ENCODE measurements around the gene TMEM121. TPM values are rescaled to one million over a fixed set of nuclear protein-coding genes. Genes with fewer than 3 reads are reported as not detected.

The TMEM121 gene
- total RNA-seq, 4 donors from 2014 or later: 3.5 to 5.6 (median 4.1) TPM

DNA sequence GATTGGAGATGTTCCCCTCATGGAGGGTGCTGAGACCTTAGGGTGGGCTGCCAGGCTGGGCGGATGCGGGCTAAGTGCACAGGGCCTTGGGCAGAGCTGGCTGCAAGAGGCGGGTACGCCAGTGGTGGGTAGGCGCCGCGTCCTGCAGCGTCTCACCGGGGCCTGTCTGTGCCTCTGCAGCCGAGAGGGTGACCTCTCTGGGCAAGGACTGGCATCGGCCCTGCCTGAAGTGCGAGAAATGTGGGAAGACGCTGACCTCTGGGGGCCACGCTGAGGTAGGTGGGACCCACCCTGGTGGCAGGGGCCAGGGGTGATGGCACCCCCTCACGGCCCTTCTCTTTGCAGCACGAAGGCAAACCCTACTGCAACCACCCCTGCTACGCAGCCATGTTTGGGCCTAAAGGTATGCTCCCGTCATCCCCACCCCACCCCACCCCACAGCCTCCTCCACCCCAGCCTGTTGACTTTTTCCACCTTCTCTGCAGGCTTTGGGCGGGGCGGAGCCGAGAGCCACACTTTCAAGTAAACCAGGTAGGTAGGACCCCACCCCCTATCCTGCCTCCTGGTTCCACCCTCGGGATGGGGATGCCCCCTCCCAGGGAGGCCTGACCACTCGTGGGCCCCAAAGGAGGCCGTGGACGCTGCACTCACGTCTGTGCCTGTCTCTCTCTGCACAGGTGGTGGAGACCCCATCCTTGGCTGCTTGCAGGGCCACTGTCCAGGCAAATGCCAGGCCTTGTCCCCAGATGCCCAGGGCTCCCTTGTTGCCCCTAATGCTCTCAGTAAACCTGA is 38.2 kb upstream of the TMEM121 start:
- DNase-seq (ENCODE audit: low spot score) (no peak), ATAC-seq (ENCODE audit: low FRiP score) (no peak)
- TF ChIP-seq, protein P1, sequence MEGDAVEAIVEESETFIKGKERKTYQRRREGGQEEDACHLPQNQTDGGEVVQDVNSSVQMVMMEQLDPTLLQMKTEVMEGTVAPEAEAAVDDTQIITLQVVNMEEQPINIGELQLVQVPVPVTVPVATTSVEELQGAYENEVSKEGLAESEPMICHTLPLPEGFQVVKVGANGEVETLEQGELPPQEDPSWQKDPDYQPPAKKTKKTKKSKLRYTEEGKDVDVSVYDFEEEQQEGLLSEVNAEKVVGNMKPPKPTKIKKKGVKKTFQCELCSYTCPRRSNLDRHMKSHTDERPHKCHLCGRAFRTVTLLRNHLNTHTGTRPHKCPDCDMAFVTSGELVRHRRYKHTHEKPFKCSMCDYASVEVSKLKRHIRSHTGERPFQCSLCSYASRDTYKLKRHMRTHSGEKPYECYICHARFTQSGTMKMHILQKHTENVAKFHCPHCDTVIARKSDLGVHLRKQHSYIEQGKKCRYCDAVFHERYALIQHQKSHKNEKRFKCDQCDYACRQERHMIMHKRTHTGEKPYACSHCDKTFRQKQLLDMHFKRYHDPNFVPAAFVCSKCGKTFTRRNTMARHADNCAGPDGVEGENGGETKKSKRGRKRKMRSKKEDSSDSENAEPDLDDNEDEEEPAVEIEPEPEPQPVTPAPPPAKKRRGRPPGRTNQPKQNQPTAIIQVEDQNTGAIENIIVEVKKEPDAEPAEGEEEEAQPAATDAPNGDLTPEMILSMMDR (IDR thresholded peaks at IDR 0.05): no peak

DNA sequence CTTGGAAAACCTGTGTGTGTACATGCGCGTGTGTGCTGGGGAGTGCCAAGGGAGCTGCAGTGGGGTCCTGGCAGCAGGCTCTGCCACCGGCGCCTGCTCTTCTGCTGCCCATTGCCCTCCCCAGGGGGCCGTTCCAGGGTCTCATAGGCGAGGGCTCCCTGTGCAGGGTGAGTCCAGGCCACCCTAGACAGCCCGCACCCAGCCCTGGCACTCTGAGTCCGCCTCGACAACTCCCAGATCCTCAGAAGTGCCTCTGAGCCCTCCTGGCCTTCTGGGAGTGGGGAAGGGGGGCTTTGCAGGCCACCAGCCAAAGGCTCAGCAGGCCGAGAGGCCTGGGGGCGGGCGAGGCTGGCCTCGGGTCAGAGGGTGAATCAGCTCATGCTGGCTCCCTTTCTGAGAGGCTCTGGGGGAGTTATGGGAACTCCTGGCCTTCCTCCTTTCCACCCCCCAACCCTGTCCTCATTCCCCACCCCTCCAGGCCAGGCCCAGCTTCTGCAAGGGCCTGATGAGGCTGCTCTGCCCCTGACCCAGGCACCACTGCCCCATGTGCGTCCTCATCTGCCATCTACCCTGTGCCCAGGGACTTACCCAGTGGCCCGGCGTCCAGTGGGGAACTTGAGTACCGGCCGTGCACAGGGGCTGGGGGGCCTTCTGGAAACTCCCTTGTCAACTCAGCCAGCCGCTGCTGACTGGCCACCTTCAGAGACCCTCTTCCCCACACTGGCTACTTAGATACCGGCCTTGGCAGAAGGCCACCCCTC is 37.4 kb upstream of the TMEM121 start:
- DNase-seq (ENCODE audit: low spot score): no peak
- ATAC-seq (ENCODE audit: low FRiP score): no peak
- TF ChIP-seq, protein P1 (IDR thresholded peaks at IDR 0.05): no peak

DNA sequence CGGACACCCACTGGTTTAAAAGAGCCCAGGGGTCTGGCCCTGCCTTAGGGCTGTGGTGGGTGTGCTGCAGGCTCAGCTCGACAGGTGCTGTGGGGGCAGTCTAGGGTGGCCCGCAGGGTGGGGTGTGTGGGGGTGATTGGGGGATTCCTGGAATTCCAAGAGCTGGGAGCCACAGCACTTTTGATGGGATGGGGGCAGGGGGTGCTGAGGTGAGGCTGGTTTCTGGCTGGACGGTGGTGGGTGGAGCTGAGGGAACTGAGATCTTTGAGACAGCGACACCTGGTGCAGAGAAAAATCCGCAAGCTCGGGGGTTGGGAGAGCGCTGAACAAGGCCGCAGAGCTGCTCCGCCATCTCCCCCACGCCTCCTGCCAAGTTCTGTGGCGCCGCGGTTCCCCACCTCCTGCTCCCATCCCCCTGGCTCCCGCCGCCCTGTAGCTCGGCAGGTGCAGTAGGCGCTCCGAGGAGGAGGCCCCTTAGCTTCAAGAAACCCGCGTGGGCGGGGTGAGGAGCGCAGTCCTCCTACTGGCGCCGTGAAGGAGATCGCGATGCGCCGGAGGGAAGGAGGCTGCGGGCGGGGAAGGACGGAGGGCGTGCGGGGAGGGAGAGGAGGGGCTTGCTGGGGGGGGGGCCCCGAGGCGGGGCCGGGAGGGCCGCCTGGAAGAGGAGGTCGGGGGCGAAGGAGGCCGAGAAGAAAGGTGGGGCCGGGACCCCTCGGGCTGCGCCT is 36.7 kb upstream of the TMEM121 start:
- peak; percentile 8 for ATAC-seq (ENCODE audit: low FRiP score)
- TF ChIP-seq, protein P1 (IDR thresholded peaks at IDR 0.05): peak in 1 of 3 donors; percentile 11

DNA sequence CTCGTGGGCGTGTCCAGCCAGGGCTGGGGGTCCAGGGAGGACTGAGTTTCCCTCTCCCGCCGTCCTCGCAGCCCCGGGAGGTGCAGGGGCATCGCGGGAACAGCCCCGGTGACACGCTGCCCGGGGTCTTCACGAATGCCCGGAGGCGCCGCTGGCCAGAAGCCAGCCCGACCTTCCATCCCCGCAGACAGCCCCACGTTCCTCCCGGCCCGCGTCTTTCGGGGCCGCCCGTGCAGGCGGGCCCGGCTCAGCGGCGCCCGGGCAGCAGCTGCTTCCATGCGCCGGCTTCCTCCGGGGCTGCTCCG is 36.2 kb upstream of the TMEM121 start:
- TF ChIP-seq, protein P1 (IDR thresholded peaks at IDR 0.05): no peak
- no peak for ATAC-seq (ENCODE audit: low FRiP score)
- no peak for DNase-seq (ENCODE audit: low spot score)

More for the DNA sequence above, 36.7 kb upstream of the TMEM121 start:
- DNase-seq (ENCODE audit: low spot score): peak; percentile 67

DNA sequence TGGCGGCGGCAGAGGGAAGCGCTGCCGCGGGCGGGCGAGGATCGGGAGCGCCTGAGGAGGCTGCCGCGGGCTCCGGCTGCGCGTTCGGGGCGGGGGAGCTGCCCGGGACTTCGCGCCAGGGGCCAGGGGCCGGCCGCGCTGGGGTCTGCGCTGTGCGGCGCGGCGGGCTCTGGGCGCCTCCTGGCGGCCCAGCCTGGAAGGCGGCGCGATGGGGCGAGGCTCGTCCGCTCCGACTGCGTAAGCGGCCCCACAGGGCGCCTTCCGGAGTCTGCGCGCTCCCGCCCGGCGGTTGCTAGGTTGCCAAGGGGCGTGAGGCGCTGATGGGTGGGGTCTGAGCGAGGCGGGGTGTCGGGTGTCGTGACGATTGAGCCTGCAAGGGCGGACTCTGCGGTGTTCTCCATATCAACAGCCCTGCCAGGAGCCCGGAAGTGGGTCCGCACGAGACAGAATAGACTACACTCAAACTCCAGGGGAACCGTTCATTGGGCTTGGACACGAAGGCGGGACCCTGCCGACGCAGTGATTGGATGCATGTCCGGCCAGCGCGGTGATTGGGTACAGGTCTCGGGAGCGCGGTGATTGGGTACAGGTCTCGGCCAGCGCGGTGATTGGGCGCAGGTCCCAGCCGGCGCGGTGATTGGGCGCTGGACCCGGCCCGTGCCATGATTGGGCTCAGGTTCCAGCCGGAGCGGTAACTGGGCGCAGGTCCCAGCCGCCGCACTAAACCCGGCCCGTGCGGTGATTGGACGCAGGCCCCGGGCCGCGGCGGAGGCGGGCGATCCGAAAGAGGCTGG is 35.6 kb upstream of the TMEM121 start, which contains the start of gene TEDC1:
TEDC1 (plus strand) TSS at position 675 of the 794 bp plus-strand sequence. CDS start 130 bp downstream, outside the sequence.
- TF ChIP-seq, protein P1 (IDR thresholded peaks at IDR 0.05): peak in 2 of 3 donors; percentile 66 to 97
- ATAC-seq (ENCODE audit: low FRiP score): peak; percentile 83
- DNase-seq (ENCODE audit: low spot score): peak; percentile 98

DNA sequence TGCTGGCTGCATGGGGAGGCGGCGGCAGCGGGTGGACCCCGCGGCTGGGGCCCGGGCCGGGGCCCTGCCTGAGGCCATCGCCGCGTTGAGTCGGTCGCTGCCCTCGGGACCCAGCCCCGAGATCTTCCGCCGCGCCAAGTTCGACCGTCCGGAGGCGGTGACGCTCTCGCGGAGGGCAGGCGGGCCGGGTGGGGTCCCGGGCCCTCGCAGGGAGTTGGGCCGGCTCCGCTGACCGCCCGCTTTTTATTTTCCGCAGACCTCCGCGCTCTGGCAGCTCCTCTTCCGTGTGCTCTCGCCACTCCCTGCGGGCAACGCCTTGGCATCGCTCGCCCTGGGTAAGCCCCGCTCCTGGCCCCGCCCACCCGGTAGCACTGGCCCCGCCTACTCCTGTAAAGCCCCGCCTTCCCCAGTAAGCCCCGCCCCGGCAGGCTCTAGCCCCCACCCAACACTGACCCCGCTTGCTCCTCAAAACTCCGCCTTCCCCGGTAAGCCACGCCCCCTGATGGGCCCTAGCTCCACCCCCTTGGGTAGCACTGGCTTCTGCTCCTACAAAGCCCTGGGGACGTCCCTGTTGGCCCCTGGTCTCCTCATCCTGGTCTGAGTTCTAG is 34.9 kb upstream of the TMEM121 start:
- ATAC-seq (ENCODE audit: low FRiP score) (no peak), DNase-seq (ENCODE audit: low spot score) (peak; percentile 66)

More for the DNA sequence above, 34.9 kb upstream of the TMEM121 start:
- TF ChIP-seq, protein P1 (IDR thresholded peaks at IDR 0.05): no peak

Data from omental fat pad (tissue), 4 donors.